HG02571 (cell line): ENCODE results near the gene INSIG1.
A peak's percentile ranks its signal among the peaks of the same experiment; 100 is the strongest.

ENCODE experiments used
- ATAC-seq: cut with Tn5 transposase; IDR thresholded peaks from one replicate; pipeline ENCODE4 v1.9.1; 2021; ENCODE audit warnings: mild to moderate bottlenecking, moderate library complexity; ENCODE audit not compliant: unreplicated experiment

The INSIG1 gene

GRCh38 chr7:155324012-155324917 lies 26.6 kb downstream of the INSIG1 start:
- ATAC-seq = no peak

- ATAC-seq = no peak
Observed at GRCh38 chr7:155324918-155325235, 27.2 kb downstream of the INSIG1 start.

- no peak for ATAC-seq
Observed at GRCh38 chr7:155326385-155326784, 28.7 kb downstream of the INSIG1 start.

DNA sequence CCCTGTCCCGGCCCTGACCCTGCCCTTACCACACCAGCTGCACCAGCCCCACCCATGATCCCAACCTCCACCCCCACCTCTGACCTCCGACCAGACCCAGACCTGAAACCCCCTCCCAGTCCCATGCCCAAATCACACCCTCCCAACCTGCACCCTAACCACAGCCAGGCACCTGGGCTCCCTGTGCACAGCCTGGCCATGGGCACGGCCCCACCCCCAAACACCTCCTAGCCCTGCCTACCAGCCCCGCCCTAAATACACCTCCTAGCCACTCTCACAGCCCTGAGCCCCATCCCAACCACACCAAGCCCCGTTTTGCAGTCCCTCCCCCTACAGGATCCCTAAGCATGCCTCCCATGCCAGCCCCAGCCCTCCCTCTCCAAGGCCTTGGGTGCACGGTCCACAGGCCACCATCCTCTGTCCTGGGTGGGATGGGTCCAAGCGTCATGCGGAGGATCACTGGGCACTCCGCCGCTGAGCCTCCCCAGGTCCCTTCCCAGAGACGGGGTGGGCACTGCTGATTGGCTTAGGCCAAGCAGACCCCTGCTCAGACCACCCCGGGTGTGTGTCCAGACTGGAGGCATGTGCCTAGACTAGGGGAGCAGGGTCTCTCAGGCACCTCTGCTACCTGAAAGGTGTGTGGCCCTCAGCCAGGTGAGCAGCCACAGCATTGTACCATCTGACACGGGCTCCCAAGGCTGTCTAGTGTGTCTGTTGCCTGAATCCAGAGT lies 30.1 kb downstream of the INSIG1 start:
- no peak for ATAC-seq

GRCh38 chr7:155329225-155329624 lies 31.5 kb downstream of the INSIG1 start:
- no peak for ATAC-seq

DNA sequence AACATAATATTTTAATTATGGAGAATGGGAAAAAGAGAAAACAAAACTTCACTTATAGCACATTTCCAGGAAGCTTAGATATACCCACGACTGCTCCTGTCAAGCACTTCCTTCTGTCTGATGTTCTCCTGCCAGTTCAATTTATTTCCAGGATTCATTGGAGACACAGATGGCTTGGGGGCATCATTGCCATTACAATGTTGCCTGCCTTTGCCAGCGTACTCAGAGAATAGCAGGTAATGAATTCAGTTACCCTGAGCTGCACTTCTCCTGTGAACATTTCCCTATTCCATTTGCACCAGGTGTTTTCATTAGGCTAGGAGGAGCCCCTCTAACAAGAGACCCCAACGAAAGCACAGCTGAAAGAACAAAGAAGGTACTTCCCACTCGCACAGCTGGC lies 33.7 kb downstream of the INSIG1 start:
- no peak for ATAC-seq

DNA sequence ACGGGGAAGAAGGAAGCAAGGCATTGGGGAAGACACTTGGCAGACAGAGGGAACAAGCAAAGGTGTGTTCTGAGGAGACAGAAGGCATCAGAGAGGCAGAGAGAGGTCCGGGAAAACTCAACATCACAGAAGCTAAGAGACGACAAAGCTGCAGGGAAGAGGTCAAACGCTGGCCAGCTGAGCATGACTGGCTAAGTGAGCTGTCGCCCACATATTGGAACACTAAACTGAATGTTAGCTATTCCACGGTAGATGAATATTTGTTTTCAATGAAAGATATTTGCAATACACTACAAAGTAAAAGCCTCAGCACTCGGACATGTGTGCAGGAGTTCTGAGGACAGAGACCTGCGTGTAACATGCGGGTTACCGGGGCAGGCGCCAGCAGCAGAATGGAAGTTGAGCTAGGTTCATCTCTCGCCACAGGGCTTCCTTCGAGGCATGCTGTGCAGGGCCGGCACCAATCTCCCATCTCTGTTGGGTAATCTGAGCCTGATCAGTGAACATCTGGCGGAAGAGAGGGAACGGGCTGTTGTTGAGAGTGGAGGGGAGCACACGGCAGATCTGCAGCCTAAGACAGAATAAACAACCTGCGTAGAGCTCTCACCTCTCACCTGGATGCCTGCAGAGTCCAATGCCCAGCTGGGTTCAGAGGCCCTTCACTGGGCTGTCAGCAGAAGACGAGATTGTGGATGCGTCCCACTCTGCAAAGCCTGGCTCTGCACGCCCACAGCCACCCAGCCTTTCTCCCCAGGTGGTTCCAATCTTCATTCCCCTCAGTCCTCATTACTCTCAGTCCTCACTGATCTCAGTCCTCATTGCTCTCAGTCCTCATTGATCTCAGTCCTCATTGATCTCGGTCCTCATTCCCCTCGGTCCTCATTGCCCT lies 35.9 kb downstream of the INSIG1 start:
- no peak for ATAC-seq

DNA sequence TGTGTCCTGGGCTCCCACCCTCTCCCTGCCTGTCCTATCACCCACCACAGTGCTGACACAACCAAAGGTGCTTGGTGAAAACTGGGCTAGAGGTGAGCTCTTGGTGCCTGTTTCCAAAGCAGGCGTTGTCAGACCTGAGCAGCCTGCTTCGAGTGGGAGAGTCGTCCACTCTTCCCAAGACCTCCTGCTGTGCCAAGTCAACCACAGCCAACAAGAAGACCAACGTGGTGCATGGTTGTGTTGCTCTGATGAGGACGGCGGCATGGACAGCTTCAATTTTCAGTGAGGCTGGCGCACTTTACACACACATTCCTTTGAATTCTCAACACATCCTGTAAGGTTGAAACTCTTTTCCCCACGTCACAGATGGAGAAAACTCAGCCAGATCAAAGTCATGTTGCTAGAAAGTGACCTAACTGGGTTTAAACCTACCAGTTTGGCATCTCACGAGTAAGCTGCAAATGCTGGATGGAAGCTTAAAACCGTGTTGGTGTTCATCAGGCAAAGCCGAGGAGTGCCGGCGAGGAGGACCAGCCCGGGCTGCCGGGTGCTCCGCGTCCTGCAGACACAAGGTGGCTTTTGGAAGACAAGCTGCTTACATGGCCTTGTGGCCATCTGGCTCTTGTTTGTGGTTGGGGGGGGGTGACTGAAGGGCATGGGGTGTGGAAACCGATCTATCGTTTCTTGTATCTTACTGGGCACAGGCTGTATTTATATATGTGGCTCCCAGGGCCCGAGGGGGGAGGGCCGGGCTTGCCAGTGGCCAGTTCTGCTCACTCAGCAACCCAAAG lies 39.3 kb downstream of the INSIG1 start:
- no peak for ATAC-seq

GRCh38 chr7:155337946-155338631 lies 40.4 kb downstream of the INSIG1 start:
- ATAC-seq = no peak

DNA sequence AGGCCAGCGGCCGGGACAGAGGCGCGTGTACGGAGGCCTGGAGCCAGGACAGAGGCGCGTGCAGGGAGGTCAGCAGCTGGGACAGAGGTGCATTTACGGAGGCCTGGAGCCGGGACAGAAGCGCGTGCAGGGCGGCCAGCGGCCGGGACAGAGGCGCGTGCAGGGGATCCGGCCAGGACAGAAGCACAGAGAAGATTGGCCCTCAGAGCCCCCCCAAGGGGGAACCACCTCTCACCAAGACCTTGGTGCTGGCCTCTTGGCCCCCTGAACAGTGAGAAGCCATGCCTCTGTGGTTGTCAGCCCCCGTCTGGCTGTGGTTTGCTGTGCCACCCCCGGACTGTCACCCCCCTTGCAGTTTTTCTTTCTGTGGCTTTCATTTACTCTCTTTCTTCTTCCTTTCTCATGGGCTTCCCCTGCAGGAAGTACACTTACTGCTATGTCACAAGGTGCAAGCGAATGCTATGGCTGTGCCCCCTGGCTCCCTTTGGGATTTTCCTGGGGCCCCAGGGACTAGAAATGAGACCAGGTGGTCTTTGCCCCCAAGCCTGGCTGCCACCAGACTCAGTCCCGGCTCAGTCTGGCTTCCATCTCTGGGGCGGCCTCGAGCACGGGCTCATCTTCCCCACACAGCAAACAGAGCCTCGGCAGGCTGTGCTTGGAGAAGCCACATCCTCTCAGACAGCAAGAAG lies 41.1 kb downstream of the INSIG1 start:
- ATAC-seq = no peak

DNA sequence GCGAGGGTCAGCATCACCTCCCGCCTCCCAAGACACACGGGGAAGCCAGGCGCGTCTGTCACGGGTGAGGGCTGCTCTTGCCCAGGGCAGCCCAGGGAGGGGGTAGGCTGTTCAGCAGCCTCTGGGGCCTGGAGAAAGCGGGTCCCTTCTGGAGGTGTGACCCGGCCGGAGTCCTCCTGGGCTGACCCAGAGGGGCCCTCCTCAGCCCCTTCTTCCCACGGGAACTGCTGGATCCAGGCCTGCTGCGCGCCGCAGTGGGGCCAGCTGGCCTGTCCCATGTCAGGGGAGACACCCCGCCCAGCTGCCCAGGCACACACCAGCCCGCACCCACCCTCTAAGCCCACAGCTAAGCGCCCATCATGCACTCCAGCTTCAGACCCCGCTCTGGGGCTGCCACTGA lies 41.8 kb downstream of the INSIG1 start:
- ATAC-seq = no peak

- no peak for ATAC-seq
Observed at GRCh38 chr7:155340071-155340531, 42.4 kb downstream of the INSIG1 start.

DNA sequence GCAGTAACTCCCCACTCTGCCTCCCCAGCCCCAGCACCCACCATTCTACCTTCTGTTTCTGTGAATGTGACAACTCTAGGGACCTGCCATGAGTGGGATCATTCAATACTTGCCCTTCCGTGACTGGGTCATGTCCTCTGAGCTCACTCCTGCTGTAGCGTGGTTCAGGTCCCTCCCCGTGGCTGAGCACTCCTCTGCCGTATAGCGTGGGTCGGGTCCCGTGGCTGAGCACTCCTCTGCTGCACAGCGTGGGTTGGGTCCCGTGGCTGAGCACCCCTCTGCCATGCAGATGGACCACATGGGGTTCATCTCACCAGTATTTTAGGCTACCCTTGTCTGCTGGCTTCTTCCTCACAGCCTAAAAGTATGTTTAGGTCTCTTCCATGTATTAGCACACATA lies 43.0 kb downstream of the INSIG1 start:
- no peak for ATAC-seq

- ATAC-seq = no peak
Observed at GRCh38 chr7:155341463-155341983, 43.8 kb downstream of the INSIG1 start.

DNA sequence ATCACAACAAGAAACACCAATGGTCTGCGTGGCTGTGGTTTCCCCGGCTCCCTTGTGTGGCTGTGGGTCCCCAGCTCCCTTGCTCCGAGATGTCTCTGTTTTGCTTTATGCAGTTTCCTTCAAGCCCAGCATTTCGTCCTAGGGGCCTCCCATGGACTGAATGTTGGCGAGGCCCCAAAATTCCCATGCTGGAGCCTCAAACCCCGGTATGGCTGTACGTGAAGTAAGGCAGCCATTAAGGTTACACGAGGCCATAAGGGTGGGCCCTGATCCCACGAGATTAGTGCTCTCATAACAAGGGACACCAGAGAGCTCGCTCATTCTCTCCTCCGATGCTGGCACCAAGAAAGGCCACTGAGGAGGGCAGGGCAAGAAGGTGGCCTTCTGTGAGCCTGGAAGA lies 44.6 kb downstream of the INSIG1 start:
- ATAC-seq = no peak

DNA sequence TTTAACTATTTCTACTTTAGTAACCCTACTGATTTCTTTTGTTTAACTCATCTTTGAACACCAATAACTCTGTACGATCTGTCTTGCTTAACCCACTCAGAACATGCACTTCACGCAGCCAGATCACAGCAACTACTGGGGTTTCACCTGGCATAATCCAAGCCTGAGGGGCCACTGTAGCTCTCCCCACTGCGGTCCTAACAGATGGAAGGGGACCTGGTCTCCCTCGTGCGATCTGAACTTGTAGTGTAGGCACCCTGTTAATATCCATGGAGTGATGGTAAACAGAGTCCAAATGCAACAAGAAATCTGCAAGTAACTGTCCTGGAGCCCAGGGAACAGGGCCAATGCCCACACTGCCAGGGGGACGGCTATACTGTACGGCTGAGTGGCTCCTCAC lies 45.5 kb downstream of the INSIG1 start:
- ATAC-seq = no peak

DNA sequence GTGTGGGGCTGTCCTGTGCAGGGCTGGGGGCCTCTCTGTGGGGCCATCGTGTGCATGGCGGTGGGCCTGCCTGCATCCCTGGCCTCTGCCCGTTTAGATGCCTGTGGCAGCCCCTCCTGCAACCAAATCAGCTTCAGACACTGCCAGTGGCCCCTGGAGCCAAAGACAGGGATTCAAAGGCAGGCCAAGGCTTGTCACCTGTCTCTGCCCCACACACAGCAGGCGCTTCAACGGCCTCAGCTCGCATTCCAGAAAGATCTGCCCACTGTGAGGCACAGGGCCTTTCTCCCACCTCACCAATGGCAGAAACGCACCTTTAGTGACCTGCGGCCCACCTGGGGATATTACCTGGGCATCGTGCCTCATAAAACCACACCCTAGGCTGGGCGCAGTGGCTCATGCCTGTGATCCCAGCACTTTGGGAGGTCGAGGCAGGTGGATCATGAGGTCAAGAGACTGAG lies 46.0 kb downstream of the INSIG1 start:
- ATAC-seq = no peak

GRCh38 chr7:155344270-155344617 lies 46.6 kb downstream of the INSIG1 start:
- peak; percentile 27 for ATAC-seq
